K562 (cell line): ENCODE results near the gene MGA.

Experiments used
- CBX3 ChIP-seq, 2 experiments: IDR thresholded peaks; 1 replicate in 1 of 2; 2 replicates in 1 of 2; pipeline ENCODE4 v1.6.1; 2012; ENCODE audit warnings: inconsistent platforms in 2 of 2, low read length in 2 of 2, borderline replicate concordance in 1 of 2, control low read depth in 1 of 2
- NCOA4 ChIP-seq: fragments of 450-650 bp; IDR thresholded peaks from 2 replicates; pipeline ENCODE4 v1.6.1; 2018; ENCODE audit warnings: mild to moderate bottlenecking; ENCODE audit not compliant: partially characterized antibody
- PRPF4 ChIP-seq: fragments of 200-400 bp; formaldehyde crosslinking; IDR thresholded peaks from one replicate; pipeline ENCODE4 v1.6.1; 2017; ENCODE audit warnings: low read length, low read depth, mild to moderate bottlenecking; ENCODE audit not compliant: insufficient read depth, poor library complexity, severe bottlenecking

GRCh38 chr15:41813426-41813825 is 153.2 kb downstream of the MGA start:
- TF ChIP-seq PRPF4 (no peak), CBX3 (IDR thresholded peaks at IDR 0.05; ENCODE audit: borderline replicate concordance in 1 of 2, low read length in 2 of 2) (no peak), NCOA4 (no peak)
